A673 (cell line): Measurements from ENCODE around the gene CATSPER2.
"Not testable (repeated sequence)": the region's sequence is repeated elsewhere in the genome, so short reads cannot be mapped to it uniquely, and the experiment has no call there.

Experiments used
- EZH2 ChIP-seq: fragments of 200-600 bp; sonication (generic); IDR thresholded peaks from 2 replicates; pipeline ENCODE4 v1.6.1; 2017; ENCODE audit warnings: borderline replicate concordance, low read depth, mild to moderate bottlenecking, mixed read lengths, antibody characterized with exemption, low read length; ENCODE audit not compliant: poor library complexity, severe bottlenecking
- TF ChIP-seq, protein P1 (sequence below): fragments of 300-800, 200-600 bp; sonication (generic); conservative IDR thresholded peaks from 2 replicates; pipeline ENCODE4 v1.5.1; 2017; ENCODE audit warnings: low read depth, mild to moderate bottlenecking, antibody characterized with exemption, low read length, moderate library complexity, mixed read lengths

GRCh38 chr15:43626937-43627336, 21.7 kb downstream of the CATSPER2 start:
- TF ChIP-seq, protein P1, sequence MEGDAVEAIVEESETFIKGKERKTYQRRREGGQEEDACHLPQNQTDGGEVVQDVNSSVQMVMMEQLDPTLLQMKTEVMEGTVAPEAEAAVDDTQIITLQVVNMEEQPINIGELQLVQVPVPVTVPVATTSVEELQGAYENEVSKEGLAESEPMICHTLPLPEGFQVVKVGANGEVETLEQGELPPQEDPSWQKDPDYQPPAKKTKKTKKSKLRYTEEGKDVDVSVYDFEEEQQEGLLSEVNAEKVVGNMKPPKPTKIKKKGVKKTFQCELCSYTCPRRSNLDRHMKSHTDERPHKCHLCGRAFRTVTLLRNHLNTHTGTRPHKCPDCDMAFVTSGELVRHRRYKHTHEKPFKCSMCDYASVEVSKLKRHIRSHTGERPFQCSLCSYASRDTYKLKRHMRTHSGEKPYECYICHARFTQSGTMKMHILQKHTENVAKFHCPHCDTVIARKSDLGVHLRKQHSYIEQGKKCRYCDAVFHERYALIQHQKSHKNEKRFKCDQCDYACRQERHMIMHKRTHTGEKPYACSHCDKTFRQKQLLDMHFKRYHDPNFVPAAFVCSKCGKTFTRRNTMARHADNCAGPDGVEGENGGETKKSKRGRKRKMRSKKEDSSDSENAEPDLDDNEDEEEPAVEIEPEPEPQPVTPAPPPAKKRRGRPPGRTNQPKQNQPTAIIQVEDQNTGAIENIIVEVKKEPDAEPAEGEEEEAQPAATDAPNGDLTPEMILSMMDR = not testable (repeated sequence)
- not testable (repeated sequence) for TF ChIP-seq EZH2
